A673 (cell line): ENCODE data around the gene DNHD1. TPM values are rescaled to one million over a fixed set of nuclear protein-coding genes. Genes with fewer than 3 reads are reported as not detected.

Source experiments
- BruUV-seq: library from RNA; stranded (reverse); fragments of 400-500 nt; replicated peaks from 2 replicates; lab custom pipeline; 2021; lab: Mats Ljungman, UMichigan
- CTCF ChIA-PET: fragments of 300-600 bp; sonication (Branson Sonifier 250); formaldehyde crosslinking; loops from one replicate; lab custom pipeline; 2022; ENCODE audit warnings: antibody characterized with exemption; lab: Charles Lee
- POLR2A ChIA-PET: fragments of 300-600 bp; sonication (Branson Sonifier 250); formaldehyde crosslinking; loops from one replicate; lab custom pipeline; 2022; ENCODE audit warnings: antibody characterized with exemption; ENCODE audit not compliant: low non-redundant PET; lab: Charles Lee
- DNase-seq: peaks from one replicate; pipeline ENCODE4 v3.0.0-alpha.2; 2015; ENCODE audit warnings: low spot score
- H3K27ac ChIP-seq: fragments of 200-600 bp; sonication (generic); 2 replicates; pipeline ENCODE4 v1.5.1; 2016; ENCODE audit warnings: mixed run types, low read depth, mild to moderate bottlenecking, mixed read lengths, antibody characterized with exemption, low read length; ENCODE audit not compliant: poor library complexity, severe bottlenecking
- H3K27me3 ChIP-seq: fragments of 200-600 bp; sonication (generic); replicated peaks from 2 replicates; pipeline ENCODE4 v1.6.1; 2017; ENCODE audit warnings: mixed run types, low read depth, mild to moderate bottlenecking, mixed read lengths, antibody characterized with exemption, low read length; ENCODE audit not compliant: insufficient read depth, poor library complexity
- H3K36me3 ChIP-seq: fragments of 200-600 bp; sonication (generic); 2 replicates; pipeline ENCODE4 v1.6.1; 2016; ENCODE audit warnings: mixed run types, mild to moderate bottlenecking, mixed read lengths, antibody characterized with exemption, low read length; ENCODE audit not compliant: insufficient read depth, poor library complexity, severe bottlenecking
- H3K4me1 ChIP-seq: fragments of 200-600 bp; sonication (generic); 2 replicates; pipeline ENCODE4 v1.6.1; 2017; ENCODE audit warnings: mixed run types, mild to moderate bottlenecking, mixed read lengths, antibody characterized with exemption, low read length; ENCODE audit not compliant: insufficient read depth, poor library complexity, severe bottlenecking
- H3K4me3 ChIP-seq: fragments of 200-600 bp; sonication (generic); 2 replicates; pipeline ENCODE4 v1.5.1; 2016; ENCODE audit warnings: low read depth, mixed run types, mild to moderate bottlenecking, mixed read lengths, low read length; ENCODE audit not compliant: poor library complexity, severe bottlenecking
- H3K9me3 ChIP-seq: fragments of 200-600 bp; sonication (generic); 2 replicates; pipeline ENCODE4 v1.6.1; 2016; ENCODE audit warnings: mixed run types, low read depth, mild to moderate bottlenecking, mixed read lengths, antibody characterized with exemption, low read length; ENCODE audit not compliant: poor library complexity, severe bottlenecking
- EZH2 ChIP-seq: fragments of 200-600 bp; sonication (generic); IDR thresholded peaks from 2 replicates; pipeline ENCODE4 v1.6.1; 2017; ENCODE audit warnings: borderline replicate concordance, low read depth, mild to moderate bottlenecking, mixed read lengths, antibody characterized with exemption, low read length; ENCODE audit not compliant: poor library complexity, severe bottlenecking
- intact Hi-C: fragments of 100-400 bp; cut with micrococcal nuclease; formaldehyde crosslinking; loops from one replicate; pipeline ENCODE4 v1.10.0; 2022; ENCODE audit not compliant: unreplicated experiment
- total RNA-seq: library from RNA; stranded (reverse); gene quantifications from 2 replicates; pipeline ENCODE4 v1.2.3, GENCODE V29; 2021
- TF ChIP-seq, protein P1 (sequence below): fragments of 300-800, 200-600 bp; sonication (generic); conservative IDR thresholded peaks from 2 replicates; pipeline ENCODE4 v1.5.1; 2017; ENCODE audit warnings: low read depth, mild to moderate bottlenecking, antibody characterized with exemption, low read length, moderate library complexity, mixed read lengths

The DNHD1 gene
- total RNA-seq, 1 experiment from 2014 or later: 20.1 TPM

DNA sequence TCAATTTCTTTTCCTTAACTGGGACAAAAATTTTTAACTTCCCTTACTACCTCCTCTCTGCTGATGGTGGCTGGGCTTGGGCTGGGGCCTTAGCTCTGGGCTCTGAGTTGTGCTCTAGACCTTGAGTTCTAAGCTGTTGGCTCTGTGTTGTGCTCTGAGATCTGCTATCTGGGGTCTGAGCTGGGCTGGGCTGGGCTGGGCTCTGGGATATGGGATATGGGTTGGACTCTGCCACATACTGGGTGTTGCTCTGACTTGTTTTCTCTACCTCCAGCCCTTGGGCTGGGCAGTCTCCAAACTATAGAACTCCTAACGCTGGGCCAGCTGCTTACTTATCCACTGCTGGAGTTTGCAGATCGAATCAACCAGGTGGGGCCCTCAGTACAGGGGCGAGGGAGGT is 41.9 kb downstream of the DNHD1 start:
- intact Hi-C loops: no loop called here
- no peak for DNase-seq
- ChIA-PET CTCF (no interaction called here), POLR2A (no interaction called here)
- no peak for TF ChIP-seq EZH2
- TF ChIP-seq, protein P1, sequence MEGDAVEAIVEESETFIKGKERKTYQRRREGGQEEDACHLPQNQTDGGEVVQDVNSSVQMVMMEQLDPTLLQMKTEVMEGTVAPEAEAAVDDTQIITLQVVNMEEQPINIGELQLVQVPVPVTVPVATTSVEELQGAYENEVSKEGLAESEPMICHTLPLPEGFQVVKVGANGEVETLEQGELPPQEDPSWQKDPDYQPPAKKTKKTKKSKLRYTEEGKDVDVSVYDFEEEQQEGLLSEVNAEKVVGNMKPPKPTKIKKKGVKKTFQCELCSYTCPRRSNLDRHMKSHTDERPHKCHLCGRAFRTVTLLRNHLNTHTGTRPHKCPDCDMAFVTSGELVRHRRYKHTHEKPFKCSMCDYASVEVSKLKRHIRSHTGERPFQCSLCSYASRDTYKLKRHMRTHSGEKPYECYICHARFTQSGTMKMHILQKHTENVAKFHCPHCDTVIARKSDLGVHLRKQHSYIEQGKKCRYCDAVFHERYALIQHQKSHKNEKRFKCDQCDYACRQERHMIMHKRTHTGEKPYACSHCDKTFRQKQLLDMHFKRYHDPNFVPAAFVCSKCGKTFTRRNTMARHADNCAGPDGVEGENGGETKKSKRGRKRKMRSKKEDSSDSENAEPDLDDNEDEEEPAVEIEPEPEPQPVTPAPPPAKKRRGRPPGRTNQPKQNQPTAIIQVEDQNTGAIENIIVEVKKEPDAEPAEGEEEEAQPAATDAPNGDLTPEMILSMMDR: no peak
- Histone ChIP-seq H3K27me3 (no peaks in the 10 kb centered on the region), H3K36me3 (no peaks in the 10 kb centered on the region), H3K27ac (no peak overlapping the region), H3K4me1 (no peaks in the 10 kb centered on the region), H3K9me3 (no peaks in the 10 kb centered on the region), H3K4me3 (no peak overlapping the region)
- no TSS peak for BruUV-seq

DNA sequence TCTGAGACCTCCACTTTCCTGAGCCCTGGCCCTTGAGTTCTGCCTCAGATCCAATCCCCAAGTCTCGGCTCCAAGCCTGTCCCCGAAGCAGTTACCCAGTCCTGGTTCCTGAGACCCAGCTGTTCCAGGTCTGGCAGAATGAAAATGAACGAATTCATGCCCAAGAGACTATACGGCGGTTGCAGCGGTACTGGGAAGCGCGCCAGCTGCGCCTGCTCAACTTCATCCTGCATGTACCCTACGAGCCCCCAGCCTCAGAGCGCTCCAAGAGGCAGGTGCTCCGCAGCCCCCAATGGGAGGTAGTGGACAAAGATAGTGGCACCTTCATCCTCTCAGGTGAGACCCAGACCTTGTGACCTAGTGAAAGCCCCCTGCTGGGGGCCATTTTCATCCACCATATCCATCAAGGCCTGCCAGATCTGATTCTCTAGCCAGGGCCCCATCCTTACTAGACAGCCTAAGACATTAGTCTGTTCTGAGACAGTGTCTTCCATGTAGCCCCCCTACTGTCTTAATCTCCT is 42.7 kb downstream of the DNHD1 start:
- no peak for DNase-seq
- no peak overlapping the region for H3K4me3 ChIP-seq
- ChIA-PET POLR2A (no interaction called here), CTCF (no interaction called here)
- H3K4me1 ChIP-seq: no peaks in the 10 kb centered on the region
- no TSS peak for BruUV-seq
- TF ChIP-seq, protein P1: no peak
- no peak for TF ChIP-seq EZH2
- no peaks in the 10 kb centered on the region for H3K36me3 ChIP-seq
- no peaks in the 10 kb centered on the region for H3K9me3 ChIP-seq
- intact Hi-C loops: no loop called here
- H3K27me3 ChIP-seq: no peaks in the 10 kb centered on the region
- H3K27ac ChIP-seq: no peak overlapping the region

DNA sequence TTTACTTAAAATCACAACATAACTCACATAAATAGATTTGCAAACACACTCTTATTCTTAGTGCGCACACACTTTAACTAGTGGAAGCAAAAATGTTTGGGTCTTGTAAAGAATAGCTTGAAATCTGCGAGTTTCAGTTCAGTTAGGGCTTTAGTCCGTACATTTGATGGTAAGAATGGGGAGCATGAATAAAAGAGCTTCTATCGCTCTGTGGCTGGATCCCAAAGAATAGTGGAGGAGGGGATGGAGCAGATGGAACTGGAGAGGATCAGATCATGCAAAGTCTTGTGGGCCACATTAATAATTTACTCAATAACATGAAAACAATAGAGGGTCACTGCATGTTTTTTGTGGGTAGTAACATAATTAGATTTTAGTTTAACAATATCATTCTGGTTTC is 44.3 kb downstream of the DNHD1 start:
- no peaks in the 10 kb centered on the region for H3K4me1 ChIP-seq
- H3K36me3 ChIP-seq: no peaks in the 10 kb centered on the region
- intact Hi-C loops: no loop called here
- no peaks in the 10 kb centered on the region for H3K27me3 ChIP-seq
- BruUV-seq: no TSS peak
- no peak for DNase-seq
- H3K27ac ChIP-seq: no peak overlapping the region
- no peak overlapping the region for H3K4me3 ChIP-seq
- POLR2A ChIA-PET: no interaction called here
- TF ChIP-seq EZH2: no peak
- TF ChIP-seq, protein P1: no peak
- CTCF ChIA-PET: no interaction called here
- no peaks in the 10 kb centered on the region for H3K9me3 ChIP-seq
